NCI-H446 (cell line): ENCODE results near the gene TEX14.
"Not testable (repeated sequence)": the region's sequence is repeated elsewhere in the genome, so short reads cannot be mapped to it uniquely, and the experiment has no call there.

Source experiments
- DNase-seq, 2 experiments: peaks; one replicate each; lab custom pipeline; 2025; lab: John Stamatoyannopoulos, UW

TEX14 gene

GRCh38 chr17:58688521-58688920, 3.3 kb downstream of the TEX14 start:
- DNase-seq: no peak

- no peak for DNase-seq
Observed at GRCh38 chr17:58686980-58687379, 4.9 kb downstream of the TEX14 start.

- DNase-seq: not testable (repeated sequence)
Observed at GRCh38 chr17:58684462-58684861, 7.4 kb downstream of the TEX14 start.

- no peak for DNase-seq
Observed at GRCh38 chr17:58684003-58684402, 7.8 kb downstream of the TEX14 start.

GRCh38 chr17:58680038-58680369, 11.8 kb downstream of the TEX14 start:
- DNase-seq: no peak

GRCh38 chr17:58679263-58680037, 12.4 kb downstream of the TEX14 start:
- peak in 1 of 2 experiments; percentile 49 for DNase-seq

- DNase-seq: not testable (repeated sequence)
Observed at GRCh38 chr17:58678287-58678686, 13.6 kb downstream of the TEX14 start.

GRCh38 chr17:58677194-58677880, 14.5 kb downstream of the TEX14 start:
- no peak for DNase-seq

- no peak for DNase-seq
Observed at GRCh38 chr17:58671969-58672368, 19.9 kb downstream of the TEX14 start.

- no peak for DNase-seq
Observed at GRCh38 chr17:58669853-58670252, 22.0 kb downstream of the TEX14 start.

- no peak for DNase-seq
Observed at GRCh38 chr17:58668598-58668935, 23.3 kb downstream of the TEX14 start.

GRCh38 chr17:58667934-58668597, 23.8 kb downstream of the TEX14 start:
- no peak for DNase-seq

GRCh38 chr17:58666858-58667267, 25.0 kb downstream of the TEX14 start:
- no peak for DNase-seq

GRCh38 chr17:58665946-58666857, 25.6 kb downstream of the TEX14 start:
- DNase-seq: no peak

GRCh38 chr17:58664302-58664701, 27.5 kb downstream of the TEX14 start:
- no peak for DNase-seq

GRCh38 chr17:58661499-58661898, 30.3 kb downstream of the TEX14 start:
- DNase-seq: no peak

- DNase-seq: no peak
Observed at GRCh38 chr17:58660621-58661020, 31.2 kb downstream of the TEX14 start.

GRCh38 chr17:58659714-58660084, 32.1 kb downstream of the TEX14 start:
- not testable (repeated sequence) for DNase-seq

- DNase-seq: peak; percentile 96 to 99
Observed at GRCh38 chr17:58658804-58659713, 32.8 kb downstream of the TEX14 start.

GRCh38 chr17:58657962-58658803, 33.7 kb downstream of the TEX14 start:
- peak; percentile 17 to 20 for DNase-seq
